GM13976 (cell line): ENCODE results near the gene EMX1.

ENCODE experiments used
- DNase-seq: peaks from one replicate; pipeline ENCODE4 v3.0.0; 2012; ENCODE audit warnings: low spot score
- CTCF ChIP-seq: IDR thresholded peaks from 2 replicates; pipeline ENCODE4 v1.5.1; 2012; ENCODE audit warnings: borderline replicate concordance, mild to moderate bottlenecking; ENCODE audit not compliant: insufficient read depth; ENCODE audit errors: extremely low read depth, missing control alignments, control extremely low read depth
- in situ Hi-C: fragments of 300-500 bp; cut with MboI; formaldehyde crosslinking; loops from one replicate; pipeline ENCODE4 v1.12.0; 2022; ENCODE audit warnings: low sequenced_read_pairs, mixed read lengths, inconsistent platforms; ENCODE audit not compliant: unreplicated experiment

Gene EMX1

GRCh38 chr2:72917138-72917876 lies at the start of gene EMX1:
EMX1 (plus strand) TSS chr2:72917519; CDS start chr2:72917853, 334 bp downstream.
- DNase-seq = peak; percentile 88
- in situ Hi-C loops = no loop called here
- no peak for TF ChIP-seq CTCF

- no peak for TF ChIP-seq CTCF
- in situ Hi-C loops = no loop called here
- no peak for DNase-seq
These were observed 46.3 kb upstream of the EMX1 start for GRCh38 chr2:72871060-72871459.

- no peak for TF ChIP-seq CTCF
- in situ Hi-C loops = no loop called here
- no peak for DNase-seq
These were observed 45.4 kb upstream of the EMX1 start for GRCh38 chr2:72871880-72872279.

GRCh38 chr2:72883356-72883962 lies 33.9 kb upstream of the EMX1 start:
- in situ Hi-C loops = loop anchor here (25.0 kb wide), 1 partner anchor 304 kb away; no protein-coding TSS in a partner anchor
- no peak for TF ChIP-seq CTCF
- no peak for DNase-seq

- DNase-seq = no peak
- in situ Hi-C loops = loop anchor here (25.0 kb wide), 1 partner anchor 301 kb away; no protein-coding TSS in a partner anchor
These were observed 30.8 kb upstream of the EMX1 start for GRCh38 chr2:72886505-72887031.

More at GRCh38 chr2:72886505-72887031, 30.8 kb upstream of the EMX1 start:
- no peak for TF ChIP-seq CTCF
